22Rv1 (cell line): Measurements from ENCODE around the gene HS6ST1.

ENCODE experiments used
- H3K27ac ChIP-seq: fragments of 450-650 bp; 2 replicates; pipeline ENCODE4 v1.5.1; 2017
- CTCF ChIP-seq: fragments of 450-650 bp; IDR thresholded peaks from 2 replicates; pipeline ENCODE4 v1.5.1; 2017; ENCODE audit warnings: mild to moderate bottlenecking
- ZFX ChIP-seq: fragments of 450-650 bp; IDR thresholded peaks from 2 replicates; pipeline ENCODE4 v1.6.1; 2017; ENCODE audit warnings: antibody characterized with exemption, borderline replicate concordance

HS6ST1 gene

GRCh38 chr2:128276878-128277675, 41.6 kb downstream of the HS6ST1 start:
- no peak for TF ChIP-seq ZFX
- no peak for TF ChIP-seq CTCF

GRCh38 chr2:128275498-128276045, 43.1 kb downstream of the HS6ST1 start:
- TF ChIP-seq CTCF (no peak), ZFX (no peak)
- no peak overlapping the region for H3K27ac ChIP-seq

More at GRCh38 chr2:128276878-128277675, 41.6 kb downstream of the HS6ST1 start:
- no peak overlapping the region for H3K27ac ChIP-seq

- H3K27ac ChIP-seq = no peak overlapping the region
- TF ChIP-seq ZFX = no peak
- TF ChIP-seq CTCF = no peak
Observed at GRCh38 chr2:128274218-128274617, 44.5 kb downstream of the HS6ST1 start.

GRCh38 chr2:128273469-128274081, 45.1 kb downstream of the HS6ST1 start:
- no peak for TF ChIP-seq CTCF
- no peak for TF ChIP-seq ZFX
- H3K27ac ChIP-seq = no peak overlapping the region

- no peak overlapping the region for H3K27ac ChIP-seq
Observed at GRCh38 chr2:128272601-128273468, 45.8 kb downstream of the HS6ST1 start.

GRCh38 chr2:128271911-128272600, 46.6 kb downstream of the HS6ST1 start:
- TF ChIP-seq CTCF = no peak
- H3K27ac ChIP-seq = no peak overlapping the region

More at GRCh38 chr2:128272601-128273468, 45.8 kb downstream of the HS6ST1 start:
- no peak for TF ChIP-seq CTCF
- no peak for TF ChIP-seq ZFX
